IPS-NIHi7 (cell line): ENCODE measurements around the gene CFAP68.
A peak's percentile ranks its signal among the peaks of the same experiment; 100 is the strongest.
"Not testable (repeated sequence)": the region's sequence is repeated elsewhere in the genome, so short reads cannot be mapped to it uniquely, and the experiment has no call there.

ENCODE experiments used
- DNase-seq: peaks from one replicate; pipeline ENCODE4 v3.0.0; 2012; ENCODE audit warnings: mixed read lengths; ENCODE audit errors: extremely low spot score

Gene CFAP68

GRCh38 chr11:111917788-111918187, 38.4 kb downstream of the CFAP68 start:
- no peak for DNase-seq

GRCh38 chr11:111918390-111919256, 39.3 kb downstream of the CFAP68 start, which contains the start of gene C11orf52:
C11orf52 (plus strand) TSS chr11:111918913; CDS start chr11:111918973, 60 bp downstream.
- DNase-seq: peak; percentile 85

- DNase-seq: no peak
These were observed 41.6 kb downstream of the CFAP68 start for GRCh38 chr11:111920908-111921307.

DNA sequence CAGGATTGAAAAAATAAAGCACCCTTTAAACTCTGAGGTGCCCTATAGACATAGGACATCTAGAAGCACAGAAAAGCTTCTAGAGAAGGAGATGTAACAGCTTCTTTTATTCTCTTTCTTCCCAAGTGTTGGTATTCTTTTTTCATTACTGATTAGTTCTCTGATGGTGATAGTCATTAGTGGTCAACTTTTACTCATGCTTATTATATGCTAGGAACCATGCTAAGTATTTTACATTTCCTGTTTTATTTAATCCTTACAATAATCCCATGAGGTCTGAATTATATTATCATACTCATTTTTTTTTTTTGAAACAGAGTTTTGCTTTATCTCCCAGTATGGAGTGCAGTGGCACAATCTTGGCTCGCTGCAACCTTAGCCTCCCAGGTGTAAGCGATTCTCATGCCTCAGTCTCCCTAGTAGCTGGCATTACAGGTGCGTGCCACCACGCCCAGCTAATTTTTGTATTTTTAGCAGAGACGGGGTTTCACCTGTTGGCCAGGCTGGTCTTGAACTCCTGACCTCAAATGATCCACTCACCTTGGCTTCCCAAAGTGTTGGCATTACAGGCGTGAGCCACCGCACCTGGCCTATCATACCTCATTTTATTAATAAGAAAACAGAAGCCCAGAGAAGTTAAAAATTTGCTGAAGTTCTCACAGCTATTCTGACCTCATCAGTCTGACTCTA, 42.3 kb downstream of the CFAP68 start:
- no peak for DNase-seq

DNA sequence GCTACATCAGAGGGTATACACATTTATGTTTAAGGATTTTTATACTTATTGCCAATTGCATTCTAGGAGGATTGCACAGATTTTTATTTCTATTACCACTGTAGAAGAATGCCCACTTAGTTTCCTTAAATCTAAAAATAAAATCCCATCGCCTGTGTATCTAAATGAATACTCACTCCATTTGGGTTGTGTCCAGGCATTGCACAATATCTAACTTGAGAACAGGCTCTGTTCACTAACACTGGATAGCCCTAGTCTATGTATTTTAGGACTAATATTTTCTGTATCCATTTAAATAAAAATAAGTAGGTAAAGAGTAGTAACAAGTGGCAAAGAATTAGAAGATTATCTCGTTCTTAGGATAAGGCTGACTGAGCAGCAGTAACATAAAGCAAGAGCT, 43.5 kb downstream of the CFAP68 start:
- DNase-seq: no peak

- no peak for DNase-seq
These were observed 44.0 kb downstream of the CFAP68 start for GRCh38 chr11:111923351-111923788.

GRCh38 chr11:111923951-111924350, 44.6 kb downstream of the CFAP68 start:
- no peak for DNase-seq

- no peak for DNase-seq
These were observed 46.6 kb downstream of the CFAP68 start for GRCh38 chr11:111925953-111926352.

DNA sequence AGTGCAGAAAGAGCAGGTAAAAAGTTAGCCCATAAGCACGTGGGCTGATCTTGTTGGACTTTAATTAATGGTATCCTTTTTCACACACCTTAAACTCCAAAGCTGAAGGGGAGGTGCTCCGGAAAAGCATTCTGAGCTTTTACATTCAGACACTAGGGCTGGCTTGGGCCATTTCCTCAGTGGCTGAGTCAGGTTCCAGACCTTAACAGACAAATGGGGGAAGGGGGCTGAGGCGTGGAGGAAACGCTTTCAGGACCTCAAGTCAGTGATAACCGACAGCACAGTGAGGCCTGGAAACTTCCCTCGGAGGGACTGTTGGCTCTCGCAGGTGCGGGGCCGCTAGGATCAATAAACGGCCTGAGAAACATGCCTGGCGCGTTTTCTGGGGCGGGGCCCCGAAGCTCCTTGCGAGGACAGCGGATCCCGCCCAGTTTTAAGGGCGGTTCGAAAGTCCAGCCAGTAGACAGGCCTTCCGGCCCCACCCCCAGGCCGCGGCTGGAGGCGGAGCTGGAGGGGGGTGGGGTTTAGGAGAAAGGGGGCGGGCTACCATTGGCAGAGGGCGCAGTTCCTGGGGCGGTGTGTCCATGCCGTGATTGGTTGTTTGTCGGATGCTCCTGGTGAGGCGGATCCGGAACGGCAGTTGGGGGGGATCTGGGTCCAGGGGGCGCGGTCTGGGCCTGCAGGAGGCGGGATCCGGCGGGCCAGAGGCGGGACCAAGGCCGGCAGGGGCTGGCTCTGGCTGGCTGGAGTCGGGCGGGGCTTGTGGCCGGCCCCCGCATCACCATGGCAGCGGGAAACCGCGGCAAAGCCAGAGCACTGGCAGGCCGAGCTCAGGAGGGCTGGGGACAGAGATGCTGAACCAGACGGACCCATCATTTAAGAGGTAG, 47.4 kb downstream of the CFAP68 start:
- peak; percentile 98 for DNase-seq

DNA sequence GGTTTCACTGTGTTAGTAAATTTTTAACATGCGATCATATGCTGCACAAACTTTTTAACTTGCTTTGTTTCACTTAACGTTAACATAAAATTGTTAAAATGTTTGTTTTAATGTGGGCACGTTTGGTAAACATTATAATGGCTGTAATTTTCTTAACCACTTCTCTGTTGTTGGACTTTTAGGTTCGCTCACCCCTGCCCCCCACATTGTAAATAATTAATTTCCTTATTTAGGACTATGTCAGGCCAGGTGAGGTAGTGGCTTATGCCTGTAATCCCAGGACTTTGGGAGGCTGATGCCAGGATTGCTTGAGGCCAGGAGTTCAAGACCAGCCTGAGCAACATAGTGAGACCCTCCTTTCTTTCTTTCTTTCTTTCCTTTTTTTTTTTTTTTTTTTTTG, 51.1 kb downstream of the CFAP68 start:
- DNase-seq: no peak

- no peak for DNase-seq
These were observed 53.2 kb downstream of the CFAP68 start for GRCh38 chr11:111932611-111932950.

DNA sequence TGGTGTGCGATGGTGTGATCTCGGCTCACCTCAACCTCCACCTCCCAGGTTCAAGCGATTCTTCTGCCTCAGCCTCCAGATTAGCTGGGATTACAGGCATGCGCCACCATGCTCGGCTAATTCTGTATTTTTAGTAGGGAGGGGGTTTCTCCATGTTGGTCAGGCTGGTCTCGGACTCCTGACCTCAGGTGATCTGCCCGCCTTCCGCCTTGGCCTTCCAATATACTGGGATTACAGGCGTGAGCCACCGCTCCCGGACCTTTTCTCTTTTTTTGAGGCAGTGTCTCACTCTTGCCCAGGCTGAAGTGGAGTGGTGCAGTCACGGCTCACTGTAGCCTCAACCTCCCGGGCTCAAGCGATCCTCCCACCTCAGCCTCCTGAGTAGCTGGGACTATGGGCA, 53.8 kb downstream of the CFAP68 start:
- DNase-seq: not testable (repeated sequence)

DNA sequence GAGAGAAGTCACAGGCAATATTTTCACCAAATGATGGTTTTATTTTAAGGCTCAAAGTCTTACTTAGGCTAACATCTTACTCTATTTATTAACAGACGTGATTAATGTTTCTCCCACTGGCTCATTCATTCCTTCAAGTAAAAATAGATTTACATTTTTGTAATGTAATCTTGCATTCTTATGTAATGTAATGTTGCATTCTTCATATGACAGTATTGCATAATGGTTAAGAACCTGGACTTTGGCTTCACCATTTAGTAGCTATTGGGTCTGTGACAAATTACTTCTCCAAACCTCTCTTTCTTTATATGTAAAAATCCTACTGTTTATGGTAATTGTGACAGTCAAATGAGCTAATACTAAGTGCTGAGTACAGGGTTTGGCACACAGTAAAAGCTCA, 54.5 kb downstream of the CFAP68 start:
- DNase-seq: no peak

- no peak for DNase-seq
These were observed 55.0 kb downstream of the CFAP68 start for GRCh38 chr11:111934306-111934705.
